HTR-8/SVneo (cell line): ENCODE measurements around the gene PHPT1.
"Not testable (repeated sequence)": the region's sequence is repeated elsewhere in the genome, so short reads cannot be mapped to it uniquely, and the experiment has no call there.

ENCODE experiments used
- DNase-seq: peaks from one replicate; pipeline ENCODE4 v3.0.0; 2011; ENCODE audit warnings: low spot score, mixed read lengths; ENCODE audit not compliant: insufficient read length
- FAIRE-seq: peaks from 2 replicates; lab custom pipeline; 2011; peaks lifted over from hg19 to GRCh38; lab: Jason Lieb, UNC

Gene PHPT1

DNA sequence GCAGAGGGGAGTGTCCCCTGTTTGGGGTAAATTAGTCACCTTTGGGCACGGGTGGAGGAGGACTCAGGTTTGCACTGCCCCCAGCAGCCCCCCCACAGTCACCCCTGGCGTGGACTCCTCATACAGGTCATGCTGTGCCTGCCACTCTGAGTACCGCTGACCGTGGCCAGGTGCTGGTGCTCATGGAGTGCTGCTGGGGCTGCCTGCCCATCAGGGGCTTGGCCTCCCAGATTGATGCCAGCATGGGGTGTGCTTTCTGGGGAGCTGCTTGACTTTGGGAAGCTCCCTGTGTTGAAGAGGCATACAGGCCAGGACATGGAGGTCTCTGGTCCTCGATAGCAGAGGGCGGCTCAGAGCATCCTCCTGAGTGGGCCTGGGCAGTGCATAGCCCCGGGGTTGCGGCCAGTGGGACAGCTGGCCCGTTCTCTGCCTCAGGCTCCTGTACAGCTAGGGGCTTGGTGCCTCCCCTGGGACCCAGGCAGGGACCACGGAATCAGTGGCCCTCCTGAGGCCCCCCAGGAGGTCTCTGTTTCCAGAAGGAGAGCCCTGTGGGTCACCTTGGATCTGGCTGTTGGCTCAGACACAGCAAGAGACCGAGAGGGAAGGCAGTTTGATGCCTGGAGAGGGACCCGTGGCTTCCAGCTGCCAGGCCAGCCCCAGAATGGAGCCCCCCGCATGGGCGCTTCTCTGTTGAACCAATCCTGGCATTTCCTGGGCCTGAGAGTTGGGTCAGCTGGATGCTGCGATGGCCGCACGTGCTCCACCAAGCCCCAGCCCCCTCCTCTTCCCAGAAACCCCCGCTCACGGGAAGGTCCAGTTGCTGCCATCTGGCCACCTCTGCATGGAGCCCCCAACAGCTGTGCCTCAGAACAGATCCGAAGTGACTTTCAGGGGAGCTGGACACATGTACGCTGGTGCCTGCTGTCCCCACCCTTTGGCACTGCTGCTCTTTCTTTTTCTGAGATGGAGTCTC lies 13.0 kb upstream of the PHPT1 start:
- no peak for DNase-seq
- FAIRE-seq = no peak

DNA sequence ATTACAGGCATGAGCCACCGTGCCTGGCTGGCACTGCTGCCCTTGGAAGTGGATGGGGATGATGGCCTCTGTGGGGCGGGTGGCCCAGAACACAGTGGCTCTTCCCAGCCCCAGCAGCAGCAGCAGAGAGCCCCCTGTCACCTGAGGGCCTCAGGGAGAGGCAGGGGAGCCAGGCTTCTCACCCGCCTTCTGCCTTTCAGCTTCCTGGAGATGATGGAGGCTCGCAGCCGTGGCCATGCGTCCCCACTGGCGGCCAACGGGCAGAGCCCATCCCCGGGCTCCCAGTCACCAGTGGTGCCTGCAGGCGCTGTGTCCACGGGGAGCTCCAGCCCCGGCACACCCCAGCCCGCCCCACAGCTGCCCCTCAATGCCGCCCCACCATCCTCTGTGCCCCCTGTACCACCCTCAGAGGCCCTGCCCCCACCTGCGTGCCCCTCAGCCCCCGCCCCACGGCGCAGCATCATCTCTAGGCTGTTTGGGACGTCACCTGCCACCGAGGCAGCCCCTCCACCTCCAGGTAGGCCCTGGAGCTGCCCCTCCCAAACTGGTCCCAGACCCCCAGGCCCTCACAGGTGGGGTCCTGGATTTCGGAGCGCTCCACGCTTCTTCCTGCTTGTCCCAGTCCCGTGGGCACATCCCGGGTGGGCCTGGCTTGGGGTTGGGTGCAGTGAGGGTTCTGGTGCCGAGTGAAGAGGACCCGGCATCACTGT lies 11.9 kb upstream of the PHPT1 start:
- DNase-seq (no peak), FAIRE-seq (no peak)

- not testable (repeated sequence) for FAIRE-seq, DNase-seq
Measured at GRCh38 chr9:136837856-136838277, 11.3 kb upstream of the PHPT1 start.

DNA sequence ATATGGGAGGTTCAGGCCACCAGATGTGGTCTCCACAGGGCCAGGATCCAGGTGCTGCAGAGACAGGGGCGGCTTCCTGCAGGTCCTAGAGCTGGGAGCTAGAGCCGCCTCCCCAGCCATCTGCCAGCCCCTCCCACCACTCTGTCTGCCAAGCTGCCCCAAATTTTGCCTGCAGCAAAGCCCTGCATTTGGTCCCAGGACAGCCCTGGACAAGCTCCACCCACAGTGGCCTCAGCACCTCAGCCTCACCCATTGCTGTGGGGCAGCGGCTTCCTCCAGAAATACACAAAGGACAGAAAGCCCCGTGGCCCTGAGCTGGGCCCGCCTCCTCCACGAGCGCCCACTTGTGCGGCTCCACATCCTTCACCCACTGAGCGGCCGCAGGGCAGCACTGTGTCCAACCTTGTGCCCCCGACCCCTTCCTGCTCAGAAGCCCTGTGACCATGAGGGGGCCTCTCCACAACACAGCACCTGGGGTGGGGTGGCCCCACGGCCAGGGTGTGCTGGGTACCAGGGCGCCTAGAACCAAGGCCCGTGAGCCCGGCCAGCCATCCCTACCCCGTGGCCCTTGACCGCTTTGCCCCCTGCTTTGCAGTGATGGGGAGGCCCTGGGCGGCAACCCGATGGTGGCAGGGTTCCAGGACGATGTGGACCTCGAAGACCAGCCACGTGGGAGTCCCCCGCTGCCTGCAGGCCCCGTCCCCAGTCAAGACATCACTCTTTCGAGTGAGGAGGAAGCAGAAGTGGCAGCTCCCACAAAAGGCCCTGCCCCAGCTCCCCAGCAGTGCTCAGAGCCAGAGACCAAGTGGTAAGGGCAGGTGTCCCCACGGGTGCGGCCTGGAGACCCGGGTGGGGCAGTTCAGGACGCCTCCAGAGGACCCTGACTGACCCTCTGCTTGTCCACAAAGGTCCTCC lies 10.6 kb upstream of the PHPT1 start:
- DNase-seq (no peak), FAIRE-seq (no peak)

DNA sequence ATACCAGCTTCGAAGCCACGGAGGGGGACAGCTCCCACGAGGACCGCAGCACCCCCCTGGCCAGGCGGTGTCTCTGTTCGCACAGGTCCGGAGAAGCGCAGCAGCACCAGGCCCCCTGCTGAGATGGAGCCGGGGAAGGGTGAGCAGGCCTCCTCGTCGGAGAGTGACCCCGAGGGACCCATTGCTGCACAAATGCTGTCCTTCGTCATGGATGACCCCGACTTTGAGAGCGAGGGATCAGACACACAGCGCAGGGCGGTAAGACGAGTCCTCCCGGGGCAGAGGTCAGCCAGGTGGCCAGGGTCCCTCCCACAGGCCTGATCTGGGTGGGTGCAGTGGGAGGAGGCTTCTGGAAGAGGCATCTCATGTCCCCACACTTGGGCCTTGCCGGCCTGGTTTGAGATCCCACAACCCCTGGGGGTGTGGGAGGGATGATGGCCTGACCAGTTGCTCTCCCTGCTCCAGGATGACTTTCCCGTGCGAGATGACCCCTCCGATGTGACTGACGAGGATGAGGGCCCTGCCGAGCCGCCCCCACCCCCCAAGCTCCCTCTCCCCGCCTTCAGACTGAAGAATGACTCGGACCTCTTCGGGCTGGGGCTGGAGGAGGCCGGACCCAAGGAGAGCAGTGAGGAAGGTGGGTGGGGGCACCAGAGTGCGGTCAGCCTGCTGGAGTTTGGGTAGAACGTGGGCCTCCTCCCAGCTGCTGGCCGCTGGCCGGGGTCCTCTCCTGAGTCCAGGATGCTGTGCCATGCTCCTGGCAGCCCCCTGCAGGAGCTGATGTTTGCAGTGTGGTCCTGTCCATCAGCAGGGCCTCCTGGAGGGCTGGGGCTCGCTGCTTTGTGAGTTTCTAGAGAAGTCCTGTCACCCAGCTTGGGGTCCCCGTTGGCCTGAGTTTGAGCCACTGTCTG lies 9.7 kb upstream of the PHPT1 start:
- no peak for FAIRE-seq
- no peak for DNase-seq

DNA sequence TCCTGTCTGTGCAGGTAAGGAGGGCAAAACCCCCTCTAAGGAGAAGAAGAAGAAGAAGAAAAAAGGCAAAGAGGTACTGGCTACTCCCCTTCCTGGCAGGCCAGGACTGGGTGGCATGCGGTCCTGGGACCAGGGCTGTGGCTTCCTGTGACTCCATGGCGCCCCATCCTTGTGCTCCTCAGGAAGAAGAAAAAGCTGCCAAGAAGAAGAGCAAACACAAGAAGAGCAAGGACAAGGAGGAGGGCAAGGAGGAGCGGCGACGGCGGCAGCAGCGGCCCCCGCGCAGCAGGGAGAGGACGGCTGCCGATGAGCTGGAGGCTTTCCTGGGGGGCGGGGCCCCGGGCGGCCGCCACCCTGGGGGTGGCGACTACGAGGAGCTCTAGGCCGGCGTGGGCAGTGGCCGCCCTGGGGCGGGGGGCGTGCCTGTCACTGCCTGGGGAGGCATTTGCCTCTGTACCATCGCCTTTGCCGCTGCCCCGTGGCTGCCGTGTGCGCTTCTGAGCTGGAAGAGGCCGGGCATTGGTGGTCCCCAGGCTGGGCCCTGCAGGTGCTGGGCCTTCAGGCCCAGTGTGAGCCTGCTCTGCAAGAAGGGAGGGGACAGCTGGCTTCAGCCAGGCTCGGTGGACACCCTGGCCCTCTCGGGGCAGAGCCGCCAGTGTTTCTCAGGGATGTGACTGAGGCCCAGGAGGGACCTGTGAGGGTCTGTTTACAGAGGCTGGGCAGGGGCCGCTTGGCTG lies 8.9 kb upstream of the PHPT1 start:
- FAIRE-seq (no peak), DNase-seq (no peak)

DNA sequence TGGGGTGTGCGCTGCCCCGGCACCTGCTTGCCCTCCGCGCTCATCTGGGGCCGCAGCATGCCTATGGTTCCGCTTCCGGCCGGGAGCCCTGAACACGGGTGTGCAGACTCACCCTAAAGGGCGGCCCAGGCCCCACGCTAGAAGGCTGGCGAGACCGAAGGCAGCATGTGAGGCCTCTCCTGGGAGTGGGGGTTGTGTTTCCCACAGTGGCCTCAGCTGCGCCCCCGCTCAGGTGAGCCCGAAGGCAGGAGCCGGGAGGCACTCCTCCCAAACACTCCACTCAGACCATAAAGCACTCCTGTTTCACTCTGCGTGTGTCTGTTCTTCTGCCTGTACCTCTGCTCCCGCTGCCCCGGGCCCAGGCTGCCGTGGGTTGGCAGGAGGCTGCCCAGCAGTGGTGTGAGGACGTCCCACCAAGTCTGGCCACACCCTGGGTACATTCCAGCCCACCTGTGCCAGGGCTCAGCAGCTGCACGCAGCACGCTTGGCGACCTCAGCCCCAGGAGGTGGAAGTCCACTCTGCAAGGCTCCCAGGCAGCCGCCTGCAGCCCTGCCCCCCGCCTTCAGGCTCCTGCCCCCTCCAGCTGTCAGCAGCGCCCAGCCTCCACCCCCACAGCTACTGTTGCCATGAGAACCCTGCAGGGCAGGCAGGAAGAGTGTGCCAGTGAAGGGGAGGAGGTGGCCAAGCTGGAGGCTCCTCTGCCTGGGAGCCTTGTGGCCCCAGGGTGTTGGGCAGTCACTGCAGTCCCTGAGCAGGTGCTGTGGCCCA lies 8.1 kb upstream of the PHPT1 start:
- DNase-seq (no peak), FAIRE-seq (no peak)

DNA sequence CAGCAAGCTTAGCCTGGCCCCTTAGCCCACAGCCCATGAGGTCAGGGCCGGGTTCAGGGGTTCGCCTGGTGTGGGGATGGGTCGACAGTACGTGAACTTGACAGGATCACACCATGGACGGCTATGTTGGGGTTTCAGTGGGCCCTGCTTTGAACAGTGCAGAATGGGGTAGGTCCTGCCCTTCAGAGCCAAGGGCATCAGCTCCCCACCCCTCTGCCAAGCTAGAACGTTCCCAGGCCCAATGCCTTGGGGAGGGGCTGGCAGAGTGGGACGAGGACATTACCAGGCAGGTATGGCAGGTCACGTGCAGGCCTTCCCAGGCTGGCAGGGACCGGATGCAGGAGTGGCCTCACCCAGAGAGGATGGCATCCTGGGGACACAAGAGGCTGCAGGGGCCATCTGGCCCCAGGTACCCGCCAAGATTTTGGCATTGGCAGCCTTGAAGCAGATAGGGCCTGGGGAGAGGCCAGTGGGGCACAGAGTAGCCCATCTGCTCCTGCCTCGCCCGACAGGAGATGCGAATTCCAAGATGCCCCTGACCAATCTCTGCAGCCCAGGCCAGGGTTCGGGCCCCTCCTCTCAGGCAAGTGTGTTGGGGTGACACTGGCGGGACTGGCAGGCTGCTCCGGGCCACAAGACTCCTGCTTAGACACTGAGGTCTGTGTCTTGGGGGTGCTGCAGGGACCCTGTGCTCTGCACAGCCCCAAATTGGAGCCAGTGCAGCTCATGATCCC lies 7.4 kb upstream of the PHPT1 start:
- not testable (repeated sequence) for DNase-seq
- FAIRE-seq = peak; percentile 92

- FAIRE-seq (peak; percentile 80), DNase-seq (peak; percentile 66)
Measured at GRCh38 chr9:136842380-136842948, 6.7 kb upstream of the PHPT1 start, which contains the start of gene AJM1. AJM1 (plus strand) TSS chr9:136842478; CDS start chr9:136844415, 1,937 bp downstream.

DNA sequence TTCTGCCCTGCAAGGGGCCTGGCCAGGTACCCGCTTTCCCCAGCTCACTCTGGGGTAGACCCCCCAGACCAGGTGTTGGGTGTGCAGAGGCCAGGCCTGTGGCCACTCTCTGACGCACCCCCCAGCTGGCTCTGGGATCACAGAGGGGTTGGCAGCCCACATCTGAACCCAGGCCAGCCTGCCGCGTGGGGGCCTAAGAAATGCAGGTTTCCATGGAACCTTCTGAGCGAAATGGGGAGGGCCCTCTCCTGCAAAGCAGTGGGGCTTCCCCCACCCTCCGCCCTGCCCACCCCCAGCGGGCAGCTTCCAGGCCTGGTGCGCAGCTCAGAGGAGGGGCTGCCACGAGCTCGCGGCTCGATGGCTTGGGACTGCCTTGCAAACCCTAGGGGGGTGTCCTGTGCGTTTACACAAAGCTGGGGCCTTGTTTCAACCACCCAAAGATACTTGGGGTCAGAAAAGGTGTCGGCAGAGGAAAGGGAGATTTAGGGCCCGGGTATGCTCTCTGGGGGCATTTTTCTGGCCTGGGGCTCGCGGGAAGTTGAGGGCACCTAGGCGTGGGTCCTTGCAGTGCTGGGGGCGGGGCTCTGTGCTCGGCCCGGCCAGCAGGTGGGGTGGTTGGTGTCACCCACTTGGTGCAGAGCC lies 5.9 kb upstream of the PHPT1 start:
- FAIRE-seq, DNase-seq: not testable (repeated sequence)

DNA sequence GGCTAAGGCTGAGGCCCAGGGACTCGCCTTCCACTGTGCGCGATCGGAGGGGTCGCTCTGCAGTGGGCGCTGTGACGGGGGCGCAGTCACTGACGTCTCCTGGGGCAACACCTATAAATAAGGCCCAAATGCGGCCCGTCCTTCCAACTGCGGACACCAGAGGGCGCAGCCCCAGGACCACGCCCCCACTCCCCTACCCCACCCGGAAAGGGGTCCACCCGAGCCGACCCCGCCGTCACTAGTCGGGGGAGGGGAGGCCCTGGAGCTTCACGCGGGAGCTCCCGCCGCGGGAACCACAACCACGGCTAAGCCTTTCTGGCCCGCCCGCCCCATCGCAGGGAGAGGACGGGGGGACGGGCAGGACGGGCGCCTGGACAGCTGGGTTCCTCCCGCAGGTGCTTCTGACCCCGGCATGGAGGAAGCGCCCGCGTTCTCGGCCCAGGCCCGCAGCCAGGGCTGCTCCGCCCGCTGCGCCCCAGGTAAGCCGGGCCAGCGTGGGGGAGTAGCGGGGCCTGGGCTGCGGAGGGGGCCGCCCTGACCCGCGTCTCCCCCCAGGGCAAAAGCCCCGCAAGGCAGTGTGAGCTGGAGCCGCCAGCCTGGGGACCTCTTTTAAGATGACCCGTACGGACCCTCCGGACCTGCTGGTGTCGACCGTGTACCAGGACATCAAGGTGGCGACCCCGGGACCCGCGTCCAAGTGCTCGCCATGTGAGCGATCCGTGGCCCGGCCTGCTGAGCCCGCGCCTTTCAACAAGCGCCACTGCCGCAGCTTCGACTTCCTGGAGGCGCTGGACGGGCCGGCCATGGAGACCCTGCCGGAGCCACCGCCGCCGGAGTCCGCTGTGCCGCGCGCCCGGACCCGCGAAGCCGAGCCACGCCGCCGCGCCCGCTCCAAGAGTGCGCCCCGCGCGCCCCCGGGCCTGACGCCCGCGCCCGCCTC lies 5.1 kb upstream of the PHPT1 start:
- not testable (repeated sequence) for FAIRE-seq, DNase-seq

GRCh38 chr9:136844761-136845464 lies 4.3 kb upstream of the PHPT1 start:
- FAIRE-seq (no peak), DNase-seq (no peak)

GRCh38 chr9:136845465-136846260 lies 3.5 kb upstream of the PHPT1 start:
- no peak for FAIRE-seq
- no peak for DNase-seq
